ENCODE data around the gene GFM1. TPM values are rescaled to one million over a fixed set of nuclear protein-coding genes. Genes with fewer than 3 reads are reported as not detected.

The GFM1 gene
- total and polyA plus RNA-seq, 2 of the 13 experiments (the other 11 are each of a cell fraction or from before 2014, with no cell fraction given): 10.5 to 59.0 TPM

DNA sequence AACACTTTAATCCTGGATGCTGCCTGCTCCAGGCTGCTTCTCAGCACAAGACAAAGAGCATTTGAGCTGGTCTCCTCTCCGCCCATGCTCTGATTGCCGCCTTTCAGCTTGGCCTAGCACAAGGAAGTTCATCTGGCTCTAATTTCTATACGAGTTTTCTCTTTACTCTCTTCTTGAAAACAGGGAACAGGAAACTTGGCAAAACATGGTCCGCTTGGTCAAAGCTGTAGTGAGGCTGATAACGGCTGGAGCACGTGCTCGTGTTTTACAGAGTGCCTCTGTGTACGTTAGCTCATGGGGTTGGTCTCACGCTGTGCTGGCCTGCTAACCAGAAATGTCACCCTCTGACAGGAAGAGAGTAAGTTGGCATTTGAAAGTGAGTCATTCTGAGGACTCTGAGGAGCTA lies 68.8 kb downstream of the GFM1 start:
- DNase-seq (ENCODE audit: low spot score) (no peak), FAIRE-seq (no peak), ATAC-seq (no peak)
- Histone ChIP-seq H3K4me3 (replicated peaks in 1 of 3; ENCODE audit: insufficient read depth in 1 of 3, low read depth in 2 of 3, low read length in 3 of 3) (no peak overlapping the region), H3K4me2 (ENCODE audit: low read depth, low read length) (no peak overlapping the region), H3K9me3 (ENCODE audit: low read length) (no peaks in the 10 kb centered on the region), H3K4me1 (ENCODE audit: insufficient read depth, low read length) (no peaks in the 10 kb centered on the region), H4K20me1 (ENCODE audit: insufficient read depth, low read length) (no peaks in the 10 kb centered on the region), H3K27me3 (ENCODE audit: control insufficient read depth in 1 of 2, insufficient read depth in 2 of 2, low read length in 2 of 2) (no peaks in the 10 kb centered on the region), H3K79me2 (ENCODE audit: insufficient read depth, low read length) (no peaks in the 10 kb centered on the region), H3K36me3 (replicated peaks in 1 of 2; ENCODE audit: control insufficient read depth in 1 of 2, insufficient read depth in 2 of 2, low read length in 2 of 2) (peaks cover 0 to 2% of the 10 kb centered on the region in 2 experiments; a peak in 1 of 5 replicates), H2AFZ (ENCODE audit: low read length) (no peak overlapping the region), H3K27ac (ENCODE audit: extremely low read length, insufficient read depth, low read length) (no peak overlapping the region), H3K9ac (ENCODE audit: insufficient read depth, low read depth, low read length) (no peak overlapping the region)
- POLR2A ChIA-PET: no interaction called here
- in situ Hi-C loops (cut with HindIII; ENCODE audit: extremely low pct_ligation_motif_present, low pct_unique_long_range_greater_than_20kb): no loop called here
- intact Hi-C loops (cut with micrococcal nuclease; ENCODE audit: unreplicated experiment): no loop called here
- no TSS peak for BruUV-seq (replicated peaks)
- no peak for TF ChIP-seq PHF5A (CRISPR knock-in tag; IDR thresholded peaks at IDR 0.05; ENCODE audit: low read depth, unreplicated experiment)
- no peak for TF ChIP-seq PITX1 (CRISPR knock-in tag; IDR thresholded peaks at IDR 0.05)
- TF ChIP-seq TEAD2 (CRISPR knock-in tag; IDR thresholded peaks at IDR 0.05): no peak
- no peak for TF ChIP-seq PPARG (CRISPR knock-in tag; conservative IDR thresholded peaks at IDR 0.05)
- TF ChIP-seq MTF1 (CRISPR knock-in tag; IDR thresholded peaks at IDR 0.05): no peak
- TF ChIP-seq ZNF557 (CRISPR knock-in tag; IDR thresholded peaks at IDR 0.05): no peak
- TF ChIP-seq, protein P1, sequence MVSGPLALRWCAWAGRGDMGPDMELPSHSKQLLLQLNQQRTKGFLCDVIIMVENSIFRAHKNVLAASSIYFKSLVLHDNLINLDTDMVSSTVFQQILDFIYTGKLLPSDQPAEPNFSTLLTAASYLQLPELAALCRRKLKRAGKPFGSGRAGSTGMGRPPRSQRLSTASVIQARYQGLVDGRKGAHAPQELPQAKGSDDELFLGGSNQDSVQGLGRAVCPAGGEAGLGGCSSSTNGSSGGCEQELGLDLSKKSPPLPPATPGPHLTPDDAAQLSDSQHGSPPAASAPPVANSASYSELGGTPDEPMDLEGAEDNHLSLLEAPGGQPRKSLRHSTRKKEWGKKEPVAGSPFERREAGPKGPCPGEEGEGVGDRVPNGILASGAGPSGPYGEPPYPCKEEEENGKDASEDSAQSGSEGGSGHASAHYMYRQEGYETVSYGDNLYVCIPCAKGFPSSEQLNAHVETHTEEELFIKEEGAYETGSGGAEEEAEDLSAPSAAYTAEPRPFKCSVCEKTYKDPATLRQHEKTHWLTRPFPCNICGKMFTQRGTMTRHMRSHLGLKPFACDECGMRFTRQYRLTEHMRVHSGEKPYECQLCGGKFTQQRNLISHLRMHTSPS (CRISPR knock-in tag; IDR thresholded peaks at IDR 0.05; ENCODE audit: low read depth): no peak
- TF ChIP-seq JUN (CRISPR knock-in tag; IDR thresholded peaks at IDR 0.05): no peak
- TF ChIP-seq SNAI1 (CRISPR knock-in tag; IDR thresholded peaks at IDR 0.05; ENCODE audit: borderline replicate concordance): no peak
- TF ChIP-seq ZNF792 (CRISPR knock-in tag; IDR thresholded peaks at IDR 0.05): no peak
- no peak for TF ChIP-seq ZNF136 (CRISPR knock-in tag; IDR thresholded peaks at IDR 0.05; ENCODE audit: low read depth)
- WGBS (ENCODE audit: low lambda C conversion rate): 96% methylated on average over 9 of the region's 9 CpGs
- CTCF ChIA-PET (ENCODE audit: low intra/inter-chr PET ratio, low total read pairs): no interaction called here
